ENCODE data around the gene PLEKHA4. TPM values are rescaled to one million over a fixed set of nuclear protein-coding genes. Genes with fewer than 3 reads are reported as not detected.
A peak's percentile ranks its signal among the peaks of the same experiment; 100 is the strongest.
"Not testable (repeated sequence)": the region's sequence is repeated elsewhere in the genome, so short reads cannot be mapped to it uniquely, and the experiment has no call there.

Gene PLEKHA4
- total RNA-seq, 4 donors from 2014 or later: 2.8 to 5.1 (median 5.0) TPM

DNA sequence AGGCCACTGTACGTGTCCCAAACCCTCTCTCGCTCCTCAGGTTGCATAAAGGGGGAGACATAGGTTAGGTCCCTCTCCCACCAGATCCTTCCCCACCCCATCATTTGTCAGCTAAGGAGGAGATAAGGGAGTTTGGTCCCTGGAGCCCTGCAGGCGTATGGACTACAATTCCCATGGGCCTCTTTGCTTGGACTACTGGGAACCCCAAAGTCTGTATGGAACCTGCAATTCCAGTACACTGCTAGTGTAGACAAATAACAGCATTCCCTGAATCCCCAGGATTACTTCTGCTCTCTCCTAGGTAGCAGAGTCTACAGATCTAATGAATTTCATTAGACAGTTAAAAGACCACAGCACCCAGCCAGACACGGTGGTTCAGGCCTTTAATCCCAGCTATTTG lies 16.1 kb downstream of the PLEKHA4 start:
- peaks cover 6% of the 10 kb centered on the region for H3K36me3 ChIP-seq
- TF ChIP-seq POLR2AphosphoS5 (IDR thresholded peaks at IDR 0.05): no peak
- no peak for TF ChIP-seq POLR2A (IDR thresholded peaks at IDR 0.05)
- TF ChIP-seq, protein P1, sequence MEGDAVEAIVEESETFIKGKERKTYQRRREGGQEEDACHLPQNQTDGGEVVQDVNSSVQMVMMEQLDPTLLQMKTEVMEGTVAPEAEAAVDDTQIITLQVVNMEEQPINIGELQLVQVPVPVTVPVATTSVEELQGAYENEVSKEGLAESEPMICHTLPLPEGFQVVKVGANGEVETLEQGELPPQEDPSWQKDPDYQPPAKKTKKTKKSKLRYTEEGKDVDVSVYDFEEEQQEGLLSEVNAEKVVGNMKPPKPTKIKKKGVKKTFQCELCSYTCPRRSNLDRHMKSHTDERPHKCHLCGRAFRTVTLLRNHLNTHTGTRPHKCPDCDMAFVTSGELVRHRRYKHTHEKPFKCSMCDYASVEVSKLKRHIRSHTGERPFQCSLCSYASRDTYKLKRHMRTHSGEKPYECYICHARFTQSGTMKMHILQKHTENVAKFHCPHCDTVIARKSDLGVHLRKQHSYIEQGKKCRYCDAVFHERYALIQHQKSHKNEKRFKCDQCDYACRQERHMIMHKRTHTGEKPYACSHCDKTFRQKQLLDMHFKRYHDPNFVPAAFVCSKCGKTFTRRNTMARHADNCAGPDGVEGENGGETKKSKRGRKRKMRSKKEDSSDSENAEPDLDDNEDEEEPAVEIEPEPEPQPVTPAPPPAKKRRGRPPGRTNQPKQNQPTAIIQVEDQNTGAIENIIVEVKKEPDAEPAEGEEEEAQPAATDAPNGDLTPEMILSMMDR (IDR thresholded peaks at IDR 0.05): no peak
- no peak for TF ChIP-seq EP300 (IDR thresholded peaks at IDR 0.05)
- 86% methylated on average over 3 of the region's 4 CpGs for WGBS
- no peak for DNase-seq (ENCODE audit: low spot score in 2 of 2)
- no peaks in the 10 kb centered on the region for H3K4me1 ChIP-seq
- no peak overlapping the region for H3K27ac ChIP-seq
- no peaks in the 10 kb centered on the region for H3K9me3 ChIP-seq
- no peaks in the 10 kb centered on the region for H3K27me3 ChIP-seq
- H3K4me3 ChIP-seq: no peak overlapping the region

DNA sequence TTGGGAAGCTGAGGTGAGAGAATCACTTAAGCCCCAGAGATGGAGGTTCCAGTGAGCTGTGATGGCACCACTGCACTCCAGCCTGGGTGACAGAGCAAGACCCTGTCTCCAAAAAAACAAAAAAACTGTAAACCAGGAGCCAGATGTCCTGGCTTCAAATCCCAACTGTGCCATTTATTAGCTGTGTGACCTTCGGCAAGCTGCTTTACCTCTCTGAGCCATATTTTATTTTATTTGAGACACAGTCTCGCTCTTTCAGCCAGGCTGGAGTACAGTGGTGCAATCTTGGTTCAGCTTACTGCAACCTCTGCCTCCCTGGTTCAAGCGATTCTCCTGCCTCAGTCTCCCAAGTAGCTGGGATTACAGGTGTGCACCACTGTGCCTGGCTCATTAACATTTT lies 21.8 kb downstream of the PLEKHA4 start:
- 97% methylated on average over 3 of the region's 3 CpGs for WGBS
- H3K27ac ChIP-seq; DNase-seq (ENCODE audit: low spot score in 2 of 2); H3K9me3 ChIP-seq; H3K4me1 ChIP-seq; H3K4me3 ChIP-seq; H3K27me3 ChIP-seq: not testable (repeated sequence)
- peaks cover 18% of the 10 kb centered on the region for H3K36me3 ChIP-seq

DNA sequence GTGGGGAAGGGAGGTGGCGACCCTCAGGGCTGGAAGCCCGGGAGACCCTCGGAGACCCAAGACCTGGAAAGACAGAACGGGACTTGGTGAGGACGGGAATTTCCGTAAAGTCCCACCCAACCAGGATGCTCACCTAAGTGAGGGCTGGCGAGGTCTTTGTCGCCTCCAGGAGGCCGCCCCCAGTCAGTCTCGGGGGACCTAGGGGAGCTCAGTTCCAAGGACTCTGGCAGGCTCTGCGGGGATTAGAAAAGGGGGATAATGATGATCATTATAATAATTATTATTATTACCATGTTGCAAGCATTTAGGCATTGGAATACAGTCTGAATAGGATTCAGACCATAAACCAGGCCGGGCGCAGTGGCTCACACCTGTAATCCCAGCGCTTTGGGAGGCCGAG lies 23.0 kb downstream of the PLEKHA4 start:
- peaks cover 18% of the 10 kb centered on the region for H3K36me3 ChIP-seq
- H3K4me1 ChIP-seq: no peaks in the 10 kb centered on the region
- 97% methylated on average over 15 of the region's 15 CpGs for WGBS
- H3K4me3 ChIP-seq: no peak overlapping the region
- H3K27me3 ChIP-seq: no peaks in the 10 kb centered on the region
- H3K27ac ChIP-seq: no peak overlapping the region
- no peaks in the 10 kb centered on the region for H3K9me3 ChIP-seq
- DNase-seq (ENCODE audit: low spot score in 2 of 2): no peak
- TF ChIP-seq POLR2A (IDR thresholded peaks at IDR 0.05): no peak
- TF ChIP-seq POLR2AphosphoS5 (IDR thresholded peaks at IDR 0.05): no peak
- TF ChIP-seq, protein P1 (IDR thresholded peaks at IDR 0.05): no peak
- TF ChIP-seq EP300 (IDR thresholded peaks at IDR 0.05): no peak

DNA sequence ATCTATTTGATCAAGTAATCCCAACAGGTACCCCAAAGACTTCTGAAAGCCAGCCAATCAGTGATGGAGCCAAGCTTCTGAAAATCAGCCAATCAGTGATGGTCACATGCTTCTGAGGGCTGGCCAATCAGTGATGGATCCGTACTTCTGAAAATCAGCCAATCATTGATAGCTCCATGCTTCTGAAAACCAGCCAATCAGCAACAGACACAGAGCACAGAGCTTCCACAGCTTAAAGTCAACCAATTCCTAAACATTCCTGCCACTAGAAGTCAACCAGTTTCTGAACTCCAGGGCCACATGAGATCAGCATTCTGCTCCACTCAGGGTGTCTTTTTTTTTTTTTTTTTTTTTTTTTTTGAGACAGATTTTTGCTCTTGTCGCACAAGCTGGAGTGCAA lies 23.9 kb downstream of the PLEKHA4 start:
- peaks cover 18% of the 10 kb centered on the region for H3K36me3 ChIP-seq
- DNase-seq (ENCODE audit: low spot score in 2 of 2): no peak
- H3K4me1 ChIP-seq: no peaks in the 10 kb centered on the region
- 78% methylated on average over 2 of the region's 2 CpGs for WGBS
- no peak overlapping the region for H3K27ac ChIP-seq
- H3K27me3 ChIP-seq: no peaks in the 10 kb centered on the region
- no peak for TF ChIP-seq POLR2AphosphoS5 (IDR thresholded peaks at IDR 0.05)
- TF ChIP-seq EP300 (IDR thresholded peaks at IDR 0.05): no peak
- no peak for TF ChIP-seq POLR2A (IDR thresholded peaks at IDR 0.05)
- H3K4me3 ChIP-seq: no peak overlapping the region
- H3K9me3 ChIP-seq: no peaks in the 10 kb centered on the region

DNA sequence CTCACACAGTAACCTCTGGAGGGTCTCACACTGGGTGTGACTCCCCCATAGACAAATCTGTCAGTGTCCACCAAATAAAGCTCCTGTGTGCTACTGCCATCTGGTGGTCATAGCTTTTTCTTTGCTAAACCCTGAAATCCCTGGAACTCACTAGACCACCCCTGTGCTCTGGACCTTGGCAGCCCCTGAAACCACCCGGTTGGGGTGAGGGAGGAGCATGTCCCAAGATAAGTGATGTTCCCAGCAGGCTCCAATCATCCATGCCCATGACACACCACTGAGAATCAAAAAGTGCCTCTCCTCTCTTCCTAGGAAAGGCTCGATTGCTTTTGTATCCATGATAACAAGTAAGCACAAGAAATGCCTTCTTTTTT lies 25.6 kb downstream of the PLEKHA4 start:
- peaks cover 17% of the 10 kb centered on the region for H3K36me3 ChIP-seq
- H3K4me1 ChIP-seq: no peaks in the 10 kb centered on the region
- H3K9me3 ChIP-seq: no peaks in the 10 kb centered on the region
- 48% methylated on average over 2 of the region's 2 CpGs for WGBS
- H3K27me3 ChIP-seq: no peaks in the 10 kb centered on the region
- no peak overlapping the region for H3K27ac ChIP-seq
- no peak for DNase-seq (ENCODE audit: low spot score in 2 of 2)
- TF ChIP-seq POLR2A (IDR thresholded peaks at IDR 0.05) (no peak), EP300 (IDR thresholded peaks at IDR 0.05) (no peak), POLR2AphosphoS5 (IDR thresholded peaks at IDR 0.05) (no peak)
- TF ChIP-seq, protein P1 (IDR thresholded peaks at IDR 0.05): peak; percentile 56 to 70
- no peak overlapping the region for H3K4me3 ChIP-seq

DNA sequence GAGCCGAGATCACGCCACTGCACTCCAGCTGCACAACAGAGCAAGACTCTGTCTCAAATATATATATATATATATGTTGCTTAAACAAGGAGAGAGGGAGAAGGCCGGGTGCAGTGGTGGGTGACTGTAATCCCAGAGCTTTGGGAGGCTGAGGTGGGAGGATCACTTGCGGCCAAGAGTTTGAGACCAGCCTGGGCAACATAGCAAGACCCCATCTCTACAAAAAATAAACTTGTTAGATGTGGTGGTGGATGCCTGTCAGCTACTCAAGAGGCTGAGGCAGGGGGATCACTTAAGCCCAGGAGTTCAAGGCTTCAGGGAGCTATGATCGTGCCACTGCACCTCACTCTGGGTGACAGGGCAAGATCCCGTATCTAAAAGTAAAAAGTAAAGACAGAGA lies 26.8 kb downstream of the PLEKHA4 start:
- Histone ChIP-seq H3K4me3 (no peak overlapping the region), H3K4me1 (peaks cover 11% of the 10 kb centered on the region), H3K36me3 (peaks cover 6% of the 10 kb centered on the region), H3K27me3 (no peaks in the 10 kb centered on the region), H3K27ac (no peak overlapping the region), H3K9me3 (no peaks in the 10 kb centered on the region)
- no peak for DNase-seq (ENCODE audit: low spot score in 2 of 2)
- 95% methylated on average over 6 of the region's 6 CpGs for WGBS
- TF ChIP-seq, protein P1 (IDR thresholded peaks at IDR 0.05): no peak
- TF ChIP-seq POLR2A (IDR thresholded peaks at IDR 0.05): no peak
- no peak for TF ChIP-seq EP300 (IDR thresholded peaks at IDR 0.05)
- TF ChIP-seq POLR2AphosphoS5 (IDR thresholded peaks at IDR 0.05): no peak

Measured in suprapubic skin (tissue), 4 donors.